H1 (cell line): ENCODE measurements around the gene NPTX1. TPM values are rescaled to one million over a fixed set of nuclear protein-coding genes. Genes with fewer than 3 reads are reported as not detected.

ENCODE experiments used
- CTCF ChIA-PET: fragments of 300-600 bp; sonication (Branson Sonifier 250); formaldehyde crosslinking; loops from one replicate; lab custom pipeline; 2021; ENCODE audit not compliant: partially characterized antibody; lab: Charles Lee
- POLR2A ChIA-PET: fragments of 300-600 bp; sonication (Branson Sonifier 250); formaldehyde crosslinking; loops from one replicate; lab custom pipeline; 2021; ENCODE audit warnings: inconsistent platforms; ENCODE audit not compliant: partially characterized antibody; lab: Charles Lee
- DNase-seq, 2 experiments: peaks; one replicate each; pipeline versions ENCODE4 v3.0.0 to v3.0.0-alpha.2; 2010 to 2022; ENCODE audit warnings: low spot score in 2 of 2, low read depth in 1 of 2, mixed read lengths in 1 of 2
- FAIRE-seq: peaks from 2 replicates; lab custom pipeline; 2011; peaks lifted over from hg19 to GRCh38; lab: Jason Lieb, UNC
- H2AFZ ChIP-seq: 2 replicates; pipeline ENCODE4 v1.8.1; 2012; ENCODE audit warnings: low read length, inconsistent platforms
- H2AK5ac ChIP-seq: 2 replicates; pipeline ENCODE4 v1.6.1; 2013; ENCODE audit warnings: low read depth, low read length
- H2BK120ac ChIP-seq: replicated peaks from 2 replicates; pipeline ENCODE3; 2013; ENCODE audit warnings: low read depth, low read length, inconsistent platforms
- H2BK12ac ChIP-seq: 2 replicates; pipeline ENCODE4 v1.6.1; 2013; ENCODE audit warnings: low read depth, low read length
- H2BK15ac ChIP-seq: 2 replicates; pipeline ENCODE4 v1.6.1; 2013; ENCODE audit warnings: low read length
- H2BK20ac ChIP-seq: 2 replicates; pipeline ENCODE4 v1.6.1; 2013; ENCODE audit warnings: low read length
- H2BK5ac ChIP-seq: 2 replicates; pipeline ENCODE4 v1.6.1; 2013; ENCODE audit warnings: low read depth, low read length
- H3K14ac ChIP-seq: 2 replicates; pipeline ENCODE4 v1.6.1; 2013; ENCODE audit warnings: inconsistent platforms; ENCODE audit not compliant: insufficient read length
- H3K18ac ChIP-seq: 2 replicates; pipeline ENCODE4 v1.6.1; 2013; ENCODE audit warnings: low read length; ENCODE audit errors: extremely low read depth
- H3K23ac ChIP-seq: 2 replicates; pipeline ENCODE4 v1.6.1; 2013; ENCODE audit warnings: inconsistent platforms; ENCODE audit not compliant: insufficient read length
- H3K23me2 ChIP-seq: 2 replicates; pipeline ENCODE4 v1.6.1; 2013; ENCODE audit warnings: low read depth, low read length
- H3K27ac ChIP-seq: 2 replicates; pipeline ENCODE4 v1.6.1; 2011; ENCODE audit warnings: low read depth, low read length, inconsistent platforms
- H3K27me3 ChIP-seq, 4 experiments: replicated peaks in 1 of 4; 1 replicate in 1 of 4; 2 replicates in 3 of 4; pipeline versions ENCODE4 v1.6.1 to v1.8.1; 2011 to 2013; ENCODE audit warnings: low read length in 3 of 4, mild to moderate bottlenecking in 3 of 4, inconsistent platforms in 2 of 4, mixed read lengths in 2 of 4, moderate library complexity in 1 of 4; ENCODE audit not compliant: control insufficient read depth in 3 of 4, insufficient read depth in 3 of 4; ENCODE audit errors: extremely low read depth in 1 of 4
- H3K36me3 ChIP-seq, 4 experiments: 2 replicates each; pipeline versions ENCODE4 v1.6.1 to v1.8.1; 2011 to 2013; ENCODE audit warnings: mild to moderate bottlenecking in 4 of 4, low read length in 3 of 4, moderate library complexity in 2 of 4, control low read depth in 1 of 4, inconsistent platforms in 1 of 4; ENCODE audit not compliant: insufficient read depth in 4 of 4, control insufficient read depth in 2 of 4
- H3K4ac ChIP-seq: replicated peaks from 2 replicates; pipeline ENCODE3; 2013; ENCODE audit warnings: low read length, low read depth, mixed read lengths, inconsistent platforms; ENCODE audit not compliant: insufficient read length
- H3K4me1 ChIP-seq, 4 experiments: replicated peaks in 1 of 4; 1 replicate in 1 of 4; 2 replicates in 3 of 4; pipeline versions ENCODE4 v1.6.1 to v1.8.1; 2011 to 2013; ENCODE audit warnings: low read length in 3 of 4, inconsistent platforms in 2 of 4, mixed read lengths in 1 of 4; ENCODE audit not compliant: insufficient read depth in 4 of 4, control insufficient read depth in 3 of 4
- H3K4me2 ChIP-seq, 2 experiments: 2 replicates each; pipeline versions ENCODE4 v1.6.1 to v1.8.1; 2011 to 2013; ENCODE audit warnings: low read depth in 2 of 2, low read length in 2 of 2, control low read depth in 1 of 2, inconsistent platforms in 1 of 2, mild to moderate bottlenecking in 1 of 2; ENCODE audit not compliant: insufficient read depth in 1 of 2
- H3K4me3 ChIP-seq, 4 experiments: fragments of 200-600, 300-600 bp in 1 of 4; sonication (generic), shearing (Covaris generic), sonication (Bioruptor Twin) in 1 of 4; 2 replicates each; pipeline versions ENCODE4 v1.5.1 to v1.8.1; 2011 to 2016; ENCODE audit warnings: low read length in 4 of 4, low read depth in 3 of 4, control low read depth in 2 of 4, inconsistent platforms in 2 of 4, mild to moderate bottlenecking in 2 of 4, mixed read lengths in 1 of 4, moderate library complexity in 1 of 4; ENCODE audit not compliant: insufficient read depth in 2 of 4; ENCODE audit errors: extremely low read depth in 1 of 4
- H3K56ac ChIP-seq: replicated peaks from 2 replicates; pipeline ENCODE3; 2013; ENCODE audit warnings: low read depth, mild to moderate bottlenecking, mixed read lengths, low read length, inconsistent platforms; ENCODE audit not compliant: insufficient read length
- H3K79me1 ChIP-seq: 2 replicates; pipeline ENCODE4 v1.6.1; 2013; ENCODE audit warnings: low read depth, low read length, control low read depth
- H3K79me2 ChIP-seq, 2 experiments: 2 replicates each; pipeline versions ENCODE4 v1.6.1 to v1.8.1; 2012 to 2013; ENCODE audit warnings: low read length in 2 of 2, mild to moderate bottlenecking in 2 of 2, inconsistent platforms in 1 of 2; ENCODE audit not compliant: insufficient read depth in 2 of 2, control insufficient read depth in 1 of 2
- H3K9ac ChIP-seq, 4 experiments: replicated peaks in 1 of 4; 1 replicate in 1 of 4; 2 replicates in 3 of 4; pipeline versions ENCODE4 v1.6.1 to v1.8.1; 2011 to 2013; ENCODE audit warnings: low read depth in 3 of 4, low read length in 3 of 4, control low read depth in 2 of 4, mild to moderate bottlenecking in 2 of 4, moderate library complexity in 2 of 4, inconsistent platforms in 1 of 4; ENCODE audit errors: extremely low read depth in 1 of 4
- H3K9me3 ChIP-seq, 2 experiments: 2 replicates each; pipeline versions ENCODE4 v1.6.1 to v1.8.1; 2012 to 2013; ENCODE audit warnings: mild to moderate bottlenecking in 2 of 2, moderate library complexity in 2 of 2, control low read depth in 1 of 2, inconsistent platforms in 1 of 2, low read depth in 1 of 2, low read length in 1 of 2, mixed read lengths in 1 of 2; ENCODE audit not compliant: insufficient read depth in 2 of 2
- H4K20me1 ChIP-seq, 2 experiments: replicated peaks in 1 of 2; 2 replicates each; pipeline versions ENCODE3 to v1.8.1; 2011 to 2013; ENCODE audit warnings: inconsistent platforms in 2 of 2, low read length in 2 of 2, mild to moderate bottlenecking in 1 of 2; ENCODE audit not compliant: insufficient read depth in 2 of 2, control insufficient read depth in 1 of 2
- H4K5ac ChIP-seq: 2 replicates; pipeline ENCODE4 v1.6.1; 2013; ENCODE audit warnings: low read length, low read depth, mixed read lengths, inconsistent platforms; ENCODE audit not compliant: insufficient read length
- H4K8ac ChIP-seq: 2 replicates; pipeline ENCODE4 v1.8.0; 2013; ENCODE audit warnings: mild to moderate bottlenecking, moderate library complexity, low read length, inconsistent platforms; ENCODE audit not compliant: insufficient read depth; ENCODE audit errors: extremely low read depth
- H4K91ac ChIP-seq: replicated peaks from 2 replicates; pipeline ENCODE3; 2013; ENCODE audit warnings: low read length, mixed read lengths, inconsistent platforms; ENCODE audit not compliant: insufficient read length
- BCL11A ChIP-seq, 2 experiments: IDR thresholded peaks; one replicate each; pipeline ENCODE4 v1.6.1; 2011; ENCODE audit warnings: low read depth in 2 of 2, low read length in 2 of 2, mild to moderate bottlenecking in 2 of 2
- CEBPB ChIP-seq: IDR thresholded peaks from 2 replicates; pipeline ENCODE4 v1.6.1; 2012; ENCODE audit warnings: low read depth, low read length
- E2F6 ChIP-seq: IDR thresholded peaks from 2 replicates; pipeline ENCODE4 v1.6.1; 2012; ENCODE audit warnings: inconsistent platforms
- MAX ChIP-seq: IDR thresholded peaks from 2 replicates; pipeline ENCODE4 v1.6.1; 2012; ENCODE audit warnings: inconsistent platforms
- PHF8 ChIP-seq: fragments of 200-600 bp; sonication (generic); conservative IDR thresholded peaks from 2 replicates; pipeline ENCODE4 v1.7.1; 2012; ENCODE audit warnings: low read depth, mild to moderate bottlenecking, inconsistent platforms, low read length, moderate library complexity
- POLR2AphosphoS5 ChIP-seq: IDR thresholded peaks from 2 replicates; pipeline ENCODE4 v1.6.1; 2011; ENCODE audit warnings: low read depth, low read length
- RNF2 ChIP-seq: fragments of 200-900, 300-1000 bp; sonication (generic); IDR thresholded peaks from 2 replicates; pipeline ENCODE4 v1.7.1; 2016; ENCODE audit warnings: borderline replicate concordance, low read depth, mild to moderate bottlenecking, antibody characterized with exemption, low read length; ENCODE audit not compliant: poor library complexity, severe bottlenecking; ENCODE audit errors: missing control alignments
- SAP30 ChIP-seq: fragments of 300-600 bp; sonication (generic); IDR thresholded peaks from 2 replicates; pipeline ENCODE4 v1.7.1; 2012; ENCODE audit warnings: low read length, moderate library complexity, mild to moderate bottlenecking, inconsistent platforms; ENCODE audit not compliant: insufficient read depth, insufficient replicate concordance
- TAF1 ChIP-seq: IDR thresholded peaks from 2 replicates; pipeline ENCODE4 v1.6.1; 2011; ENCODE audit warnings: mild to moderate bottlenecking, low read depth, low read length
- TCF12 ChIP-seq: IDR thresholded peaks from 2 replicates; pipeline ENCODE4 v1.6.1; 2011; ENCODE audit warnings: low read depth, mild to moderate bottlenecking, low read length
- USF2 ChIP-seq: IDR thresholded peaks from 2 replicates; pipeline ENCODE4 v1.6.1; 2011; ENCODE audit warnings: low read length, improper control_type of control experiment
- WGBS, 2 experiments: shearing (Covaris generic) in 1 of 2; methylation state at CpG; one replicate each; pipeline versions ENCODE4 v1.1.6 to v1.1.7; 2013 to 2015; ENCODE audit warnings: low lambda C conversion rate in 2 of 2, mixed read lengths in 2 of 2, inconsistent platforms in 1 of 2, low coverage in 1 of 2, missing lambda C conversion rate in 1 of 2; ENCODE audit not compliant: insufficient replicate concordance in 2 of 2, insufficient coverage in 1 of 2, insufficient read length in 1 of 2; ENCODE audit errors: extremely low coverage in 1 of 2, missing lambda C conversion rate in 1 of 2; 5-methylcytosine and 5-hydroxymethylcytosine counted together
- polyA plus RNA-seq, 7 experiments: library from polyadenylated mRNA; depleted of rRNA in 3 of 7; stranded (reverse) in 5 of 7; unstranded in 2 of 7; fragments of >200 nt in 5 of 7; fragments of 200-250 nt in 2 of 7; gene quantifications; 1 replicate in 5 of 7; 2 replicates in 1 of 7; 4 replicates in 1 of 7; pipeline versions ENCODE4 v1.2.1 to v1.2.3, GENCODE V29; 2011 to 2013; ENCODE audit warnings: missing spikeins in 2 of 7, mixed read lengths in 2 of 7
- total RNA-seq: library from RNA; stranded (reverse); fragmentation: NEBNext Ultra II Directional; extraction: Animal tissue kit (Norgen Biotek cat#: 25700); gene quantifications from 2 replicates; pipeline ENCODE4 v1.2.1, GENCODE V29; 2021

The NPTX1 gene
- total and polyA plus RNA-seq, 2 of the 8 experiments (the other 6 are each of a cell fraction or from before 2014, with no cell fraction given): 12.0 to 17.9 TPM

- no peak overlapping the region for H3K4ac ChIP-seq
- H3K4me2 ChIP-seq: no peak overlapping the region
- no peak overlapping the region for H2BK12ac ChIP-seq
- H2BK15ac ChIP-seq: no peak overlapping the region
- H3K27me3 ChIP-seq: peaks cover 0 to 2% (median 0%) of the 10 kb centered on the region in 4 experiments; a peak in 2 of 7 replicates
- H3K36me3 ChIP-seq: no peaks in the 10 kb centered on the region; a peak in 1 of 8 replicates
- H3K14ac ChIP-seq: no peak overlapping the region
- no peaks in the 10 kb centered on the region for H3K9me3 ChIP-seq
- no peaks in the 10 kb centered on the region for H3K4me1 ChIP-seq
- no peak overlapping the region for H2BK20ac ChIP-seq
- no peak overlapping the region for H3K23ac ChIP-seq
- no peak overlapping the region for H2BK120ac ChIP-seq
- no peak overlapping the region for H3K18ac ChIP-seq
- no peak overlapping the region for H3K56ac ChIP-seq
- POLR2A ChIA-PET: no interaction called here
- 78% methylated on average over 5 of the region's 6 CpGs; no CpG with 5 or more reads in 1 of the 2 experiments for WGBS, 2 experiments
- H3K23me2 ChIP-seq: no peaks in the 10 kb centered on the region
- no peak overlapping the region for H4K8ac ChIP-seq
- H4K91ac ChIP-seq: no peak overlapping the region
- no peak overlapping the region for H4K5ac ChIP-seq
- H3K9ac ChIP-seq: no peak overlapping the region
- no peak overlapping the region for H2BK5ac ChIP-seq
- no peak overlapping the region for H2AFZ ChIP-seq
- no peak overlapping the region for H3K27ac ChIP-seq
- no peaks in the 10 kb centered on the region for H3K79me2 ChIP-seq
- peaks cover 0 to 4% of the 10 kb centered on the region in 2 experiments for H4K20me1 ChIP-seq
- DNase-seq (no peak), FAIRE-seq (no peak)
- CTCF ChIA-PET: interaction anchor here (1.1 to 1.6 kb wide), 3 partner anchors 8 to 143 kb away, joined by 3 to 4 read pairs (median 4); no protein-coding TSS in a partner anchor
- no peak overlapping the region for H3K4me3 ChIP-seq
- H3K79me1 ChIP-seq: no peaks in the 10 kb centered on the region
- H2AK5ac ChIP-seq: no peak overlapping the region
- TF ChIP-seq E2F6 (no peak), SAP30 (no peak), MAX (no peak), CEBPB (no peak), USF2 (no peak), TCF12 (no peak), TAF1 (no peak), PHF8 (no peak), BCL11A (IDR thresholded peaks at IDR 0.05; ENCODE audit: low read depth in 2 of 2, low read length in 2 of 2) (no peak), POLR2AphosphoS5 (no peak), RNF2 (no peak)
Observed at GRCh38 chr17:80432961-80433550, 43.4 kb downstream of the NPTX1 start.
